Measurements from ENCODE around the gene ZNF778. TPM values are rescaled to one million over a fixed set of nuclear protein-coding genes. Genes with fewer than 3 reads are reported as not detected.

Gene ZNF778
- total and polyA plus RNA-seq, 2 of the 13 experiments (the other 11 are each of a cell fraction or from before 2014, with no cell fraction given): 3.8 to 7.2 TPM

DNA sequence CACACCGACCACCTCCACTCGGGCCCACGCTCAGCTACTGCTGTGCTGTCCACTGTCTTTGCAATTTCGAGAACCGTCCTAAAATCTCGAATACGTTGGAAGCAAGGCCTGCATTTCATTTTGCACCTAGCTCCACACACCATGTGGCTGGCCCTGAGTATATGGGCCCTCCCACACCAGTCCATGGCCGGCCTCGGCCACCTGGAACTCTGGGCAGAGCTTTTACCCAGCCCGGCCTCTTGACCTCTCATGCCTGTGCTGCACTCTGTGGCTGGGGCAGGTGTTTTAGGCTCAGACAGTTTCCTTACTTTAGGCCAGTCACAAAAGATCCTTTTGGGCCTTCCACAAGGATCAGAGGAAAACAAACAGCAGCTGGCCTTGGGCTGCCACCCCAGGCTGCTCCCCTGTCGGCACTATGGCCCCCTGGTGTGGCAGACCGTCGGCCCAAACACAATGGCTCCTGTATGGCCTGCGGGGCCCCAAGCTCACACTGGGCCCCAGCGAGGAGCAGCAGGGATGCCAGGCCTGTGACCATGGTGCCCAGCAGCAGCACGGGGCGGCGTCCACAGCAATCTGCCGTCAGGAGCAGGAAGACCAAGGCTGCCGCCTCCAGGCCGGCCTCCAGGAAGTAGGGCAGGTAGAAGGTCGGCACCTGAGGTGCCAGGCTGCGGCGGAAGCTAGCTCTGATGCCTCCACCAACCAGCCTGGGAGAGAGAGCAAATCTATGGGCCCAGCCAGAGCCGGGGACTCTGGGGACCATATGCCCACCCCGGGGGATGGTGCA is 19.7 kb upstream of the ZNF778 start (continued):
- TF ChIP-seq, protein P1, sequence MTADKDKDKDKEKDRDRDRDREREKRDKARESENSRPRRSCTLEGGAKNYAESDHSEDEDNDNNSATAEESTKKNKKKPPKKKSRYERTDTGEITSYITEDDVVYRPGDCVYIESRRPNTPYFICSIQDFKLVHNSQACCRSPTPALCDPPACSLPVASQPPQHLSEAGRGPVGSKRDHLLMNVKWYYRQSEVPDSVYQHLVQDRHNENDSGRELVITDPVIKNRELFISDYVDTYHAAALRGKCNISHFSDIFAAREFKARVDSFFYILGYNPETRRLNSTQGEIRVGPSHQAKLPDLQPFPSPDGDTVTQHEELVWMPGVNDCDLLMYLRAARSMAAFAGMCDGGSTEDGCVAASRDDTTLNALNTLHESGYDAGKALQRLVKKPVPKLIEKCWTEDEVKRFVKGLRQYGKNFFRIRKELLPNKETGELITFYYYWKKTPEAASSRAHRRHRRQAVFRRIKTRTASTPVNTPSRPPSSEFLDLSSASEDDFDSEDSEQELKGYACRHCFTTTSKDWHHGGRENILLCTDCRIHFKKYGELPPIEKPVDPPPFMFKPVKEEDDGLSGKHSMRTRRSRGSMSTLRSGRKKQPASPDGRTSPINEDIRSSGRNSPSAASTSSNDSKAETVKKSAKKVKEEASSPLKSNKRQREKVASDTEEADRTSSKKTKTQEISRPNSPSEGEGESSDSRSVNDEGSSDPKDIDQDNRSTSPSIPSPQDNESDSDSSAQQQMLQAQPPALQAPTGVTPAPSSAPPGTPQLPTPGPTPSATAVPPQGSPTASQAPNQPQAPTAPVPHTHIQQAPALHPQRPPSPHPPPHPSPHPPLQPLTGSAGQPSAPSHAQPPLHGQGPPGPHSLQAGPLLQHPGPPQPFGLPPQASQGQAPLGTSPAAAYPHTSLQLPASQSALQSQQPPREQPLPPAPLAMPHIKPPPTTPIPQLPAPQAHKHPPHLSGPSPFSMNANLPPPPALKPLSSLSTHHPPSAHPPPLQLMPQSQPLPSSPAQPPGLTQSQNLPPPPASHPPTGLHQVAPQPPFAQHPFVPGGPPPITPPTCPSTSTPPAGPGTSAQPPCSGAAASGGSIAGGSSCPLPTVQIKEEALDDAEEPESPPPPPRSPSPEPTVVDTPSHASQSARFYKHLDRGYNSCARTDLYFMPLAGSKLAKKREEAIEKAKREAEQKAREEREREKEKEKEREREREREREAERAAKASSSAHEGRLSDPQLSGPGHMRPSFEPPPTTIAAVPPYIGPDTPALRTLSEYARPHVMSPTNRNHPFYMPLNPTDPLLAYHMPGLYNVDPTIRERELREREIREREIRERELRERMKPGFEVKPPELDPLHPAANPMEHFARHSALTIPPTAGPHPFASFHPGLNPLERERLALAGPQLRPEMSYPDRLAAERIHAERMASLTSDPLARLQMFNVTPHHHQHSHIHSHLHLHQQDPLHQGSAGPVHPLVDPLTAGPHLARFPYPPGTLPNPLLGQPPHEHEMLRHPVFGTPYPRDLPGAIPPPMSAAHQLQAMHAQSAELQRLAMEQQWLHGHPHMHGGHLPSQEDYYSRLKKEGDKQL (CRISPR knock-in tag; IDR thresholded peaks at IDR 0.05; ENCODE audit: low read depth): peak; percentile 86
- TF ChIP-seq BRCA1 (CRISPR knock-in tag; IDR thresholded peaks at IDR 0.05) (no peak), HNF4G (IDR thresholded peaks at IDR 0.05; ENCODE audit: borderline replicate concordance, low read depth, low read length) (peak; percentile 20; the same call in 1 of the 2 replicates), HNF4G (CRISPR knock-in tag; IDR thresholded peaks at IDR 0.05; ENCODE audit: borderline replicate concordance, low read depth) (0 out of 2 replicates have a peak, but pooled peaks have one; percentile 9), ZNF749 (CRISPR knock-in tag; IDR thresholded peaks at IDR 0.05; ENCODE audit: borderline replicate concordance) (peak; percentile 69; the same call in 1 of the 2 replicates), TOE1 (CRISPR knock-in tag; IDR thresholded peaks at IDR 0.05) (no peak), ZNF543 (CRISPR knock-in tag; IDR thresholded peaks at IDR 0.05) (peak; percentile 94), RFXAP (CRISPR knock-in tag; IDR thresholded peaks at IDR 0.05; ENCODE audit: borderline replicate concordance) (peak; percentile 12; the same call in 1 of the 2 replicates), MXD4 (CRISPR knock-in tag; IDR thresholded peaks at IDR 0.05) (no peak; the same call in 1 of the 2 replicates), ZNF430 (CRISPR knock-in tag; IDR thresholded peaks at IDR 0.05) (peak; percentile 92), MED8 (CRISPR knock-in tag; IDR thresholded peaks at IDR 0.05; ENCODE audit: insufficient replicate concordance) (peak; percentile 81), SP5 (CRISPR knock-in tag; IDR thresholded peaks at IDR 0.05; ENCODE audit: borderline replicate concordance, low read depth) (0 out of 2 replicates have a peak, but pooled peaks have one; percentile 57), MBD4 (IDR thresholded peaks at IDR 0.05; ENCODE audit: borderline replicate concordance, low read length) (no peak)
- TF ChIP-seq, protein P2, sequence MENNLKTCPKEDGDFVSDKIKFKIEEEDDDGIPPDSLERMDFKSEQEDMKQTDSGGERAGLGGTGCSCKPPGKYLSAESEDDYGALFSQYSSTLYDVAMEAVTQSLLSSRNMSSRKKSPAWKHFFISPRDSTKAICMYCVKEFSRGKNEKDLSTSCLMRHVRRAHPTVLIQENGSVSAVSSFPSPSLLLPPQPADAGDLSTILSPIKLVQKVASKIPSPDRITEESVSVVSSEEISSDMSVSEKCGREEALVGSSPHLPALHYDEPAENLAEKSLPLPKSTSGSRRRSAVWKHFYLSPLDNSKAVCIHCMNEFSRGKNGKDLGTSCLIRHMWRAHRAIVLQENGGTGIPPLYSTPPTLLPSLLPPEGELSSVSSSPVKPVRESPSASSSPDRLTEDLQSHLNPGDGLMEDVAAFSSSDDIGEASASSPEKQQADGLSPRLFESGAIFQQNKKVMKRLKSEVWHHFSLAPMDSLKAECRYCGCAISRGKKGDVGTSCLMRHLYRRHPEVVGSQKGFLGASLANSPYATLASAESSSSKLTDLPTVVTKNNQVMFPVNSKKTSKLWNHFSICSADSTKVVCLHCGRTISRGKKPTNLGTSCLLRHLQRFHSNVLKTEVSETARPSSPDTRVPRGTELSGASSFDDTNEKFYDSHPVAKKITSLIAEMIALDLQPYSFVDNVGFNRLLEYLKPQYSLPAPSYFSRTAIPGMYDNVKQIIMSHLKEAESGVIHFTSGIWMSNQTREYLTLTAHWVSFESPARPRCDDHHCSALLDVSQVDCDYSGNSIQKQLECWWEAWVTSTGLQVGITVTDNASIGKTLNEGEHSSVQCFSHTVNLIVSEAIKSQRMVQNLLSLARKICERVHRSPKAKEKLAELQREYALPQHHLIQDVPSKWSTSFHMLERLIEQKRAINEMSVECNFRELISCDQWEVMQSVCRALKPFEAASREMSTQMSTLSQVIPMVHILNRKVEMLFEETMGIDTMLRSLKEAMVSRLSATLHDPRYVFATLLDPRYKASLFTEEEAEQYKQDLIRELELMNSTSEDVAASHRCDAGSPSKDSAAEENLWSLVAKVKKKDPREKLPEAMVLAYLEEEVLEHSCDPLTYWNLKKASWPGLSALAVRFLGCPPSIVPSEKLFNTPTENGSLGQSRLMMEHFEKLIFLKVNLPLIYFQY (CRISPR knock-in tag; IDR thresholded peaks at IDR 0.05; ENCODE audit: borderline replicate concordance): peak; percentile 95
- TF ChIP-seq, protein P3, sequence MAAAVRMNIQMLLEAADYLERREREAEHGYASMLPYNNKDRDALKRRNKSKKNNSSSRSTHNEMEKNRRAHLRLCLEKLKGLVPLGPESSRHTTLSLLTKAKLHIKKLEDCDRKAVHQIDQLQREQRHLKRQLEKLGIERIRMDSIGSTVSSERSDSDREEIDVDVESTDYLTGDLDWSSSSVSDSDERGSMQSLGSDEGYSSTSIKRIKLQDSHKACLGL (CRISPR knock-in tag; IDR thresholded peaks at IDR 0.05): peak; percentile 81; the same call in 1 of the 2 replicates
- TF ChIP-seq, protein P4, sequence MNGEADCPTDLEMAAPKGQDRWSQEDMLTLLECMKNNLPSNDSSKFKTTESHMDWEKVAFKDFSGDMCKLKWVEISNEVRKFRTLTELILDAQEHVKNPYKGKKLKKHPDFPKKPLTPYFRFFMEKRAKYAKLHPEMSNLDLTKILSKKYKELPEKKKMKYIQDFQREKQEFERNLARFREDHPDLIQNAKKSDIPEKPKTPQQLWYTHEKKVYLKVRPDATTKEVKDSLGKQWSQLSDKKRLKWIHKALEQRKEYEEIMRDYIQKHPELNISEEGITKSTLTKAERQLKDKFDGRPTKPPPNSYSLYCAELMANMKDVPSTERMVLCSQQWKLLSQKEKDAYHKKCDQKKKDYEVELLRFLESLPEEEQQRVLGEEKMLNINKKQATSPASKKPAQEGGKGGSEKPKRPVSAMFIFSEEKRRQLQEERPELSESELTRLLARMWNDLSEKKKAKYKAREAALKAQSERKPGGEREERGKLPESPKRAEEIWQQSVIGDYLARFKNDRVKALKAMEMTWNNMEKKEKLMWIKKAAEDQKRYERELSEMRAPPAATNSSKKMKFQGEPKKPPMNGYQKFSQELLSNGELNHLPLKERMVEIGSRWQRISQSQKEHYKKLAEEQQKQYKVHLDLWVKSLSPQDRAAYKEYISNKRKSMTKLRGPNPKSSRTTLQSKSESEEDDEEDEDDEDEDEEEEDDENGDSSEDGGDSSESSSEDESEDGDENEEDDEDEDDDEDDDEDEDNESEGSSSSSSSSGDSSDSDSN (CRISPR knock-in tag; IDR thresholded peaks at IDR 0.05): peak; percentile 85

Data from HepG2 (cell line).